HepG2 (cell line): Measurements from ENCODE around the gene CHDH. TPM values are rescaled to one million over a fixed set of nuclear protein-coding genes. Genes with fewer than 3 reads are reported as not detected.

ENCODE experiments used
- AKNA ChIP-seq: sonication (generic); formaldehyde crosslinking; IDR thresholded peaks from 2 replicates; pipeline ENCODE4 v1.4.0; 2020; ENCODE audit warnings: missing genetic modification reagents, borderline replicate concordance
- ARHGAP35 ChIP-seq: sonication (generic); formaldehyde crosslinking; IDR thresholded peaks from 2 replicates; pipeline ENCODE4 v1.9.0; 2022; ENCODE audit warnings: mild to moderate bottlenecking, inconsistent platforms, moderate library complexity, missing genetic modification reagents, borderline replicate concordance
- BATF2 ChIP-seq: sonication (generic); formaldehyde crosslinking; IDR thresholded peaks from 2 replicates; pipeline ENCODE4 v1.8.0; 2022; ENCODE audit warnings: mild to moderate bottlenecking, missing genetic modification reagents, moderate library complexity
- CAMTA2 ChIP-seq: sonication (generic); formaldehyde crosslinking; IDR thresholded peaks from 2 replicates; pipeline ENCODE4 v1.4.0; 2020; ENCODE audit warnings: mild to moderate bottlenecking, missing genetic modification reagents, borderline replicate concordance
- DNMT1 ChIP-seq: sonication (generic); formaldehyde crosslinking; IDR thresholded peaks from 2 replicates; pipeline ENCODE4 v1.5.1; 2020; ENCODE audit warnings: mild to moderate bottlenecking, missing genetic modification reagents
- HES4 ChIP-seq: sonication (generic); formaldehyde crosslinking; IDR thresholded peaks from 2 replicates; pipeline ENCODE4 v1.9.0; 2021; ENCODE audit warnings: mild to moderate bottlenecking, missing genetic modification reagents, borderline replicate concordance
- HMGA1 ChIP-seq: sonication (generic); formaldehyde crosslinking; conservative IDR thresholded peaks from 2 replicates; pipeline ENCODE4 v1.4.0; 2020; ENCODE audit warnings: missing genetic modification reagents
- HNF4G ChIP-seq, 2 experiments: sonication (generic) in 1 of 2; formaldehyde crosslinking in 1 of 2; IDR thresholded peaks; 2 replicates each; pipeline versions ENCODE4 v1.4.0 to v1.6.1; 2011 to 2020; ENCODE audit warnings: borderline replicate concordance in 2 of 2, low read depth in 2 of 2, mild to moderate bottlenecking in 2 of 2, low read length in 1 of 2, missing genetic modification reagents in 1 of 2, moderate library complexity in 1 of 2
- JUNB ChIP-seq: sonication (generic); formaldehyde crosslinking; IDR thresholded peaks from 2 replicates; pipeline ENCODE4 v1.8.0; 2022; ENCODE audit warnings: missing genetic modification reagents, mild to moderate bottlenecking, borderline replicate concordance
- KDM2A ChIP-seq: sonication (generic); formaldehyde crosslinking; IDR thresholded peaks from 2 replicates; pipeline ENCODE4 v1.4.0; 2020; ENCODE audit warnings: low read depth, missing genetic modification reagents, borderline replicate concordance
- MXD4 ChIP-seq: IDR thresholded peaks from 2 replicates; pipeline ENCODE4 v1.6.1; 2016; ENCODE audit warnings: mild to moderate bottlenecking, missing biosample characterization, missing genetic modification reagents
- PAWR ChIP-seq: sonication (generic); formaldehyde crosslinking; IDR thresholded peaks from 2 replicates; pipeline ENCODE4 v1.4.0; 2020; ENCODE audit warnings: missing genetic modification reagents, mild to moderate bottlenecking, borderline replicate concordance
- PCBP2 ChIP-seq: fragments of 200-400 bp; formaldehyde crosslinking; optimal IDR thresholded peaks from 2 replicates; pipeline ENCODE3; 2018; ENCODE audit warnings: low read length, low read depth; ENCODE audit not compliant: poor library complexity, severe bottlenecking
- PHB2 ChIP-seq: fragments of 450-650 bp; IDR thresholded peaks from 2 replicates; pipeline ENCODE4 v1.6.1; 2018; ENCODE audit not compliant: partially characterized antibody
- PLRG1 ChIP-seq: fragments of 450-650 bp; conservative IDR thresholded peaks from 2 replicates; pipeline ENCODE4 v1.6.1; 2016
- RARG ChIP-seq: sonication (generic); formaldehyde crosslinking; IDR thresholded peaks from 2 replicates; pipeline ENCODE4 v1.4.0; 2020; ENCODE audit warnings: low read depth, mild to moderate bottlenecking, missing genetic modification reagents
- RBAK ChIP-seq: sonication (generic); formaldehyde crosslinking; IDR thresholded peaks from 2 replicates; pipeline ENCODE4 v1.5.1; 2020; ENCODE audit warnings: mild to moderate bottlenecking, missing genetic modification reagents
- RELA ChIP-seq: sonication (generic); formaldehyde crosslinking; IDR thresholded peaks from 2 replicates; pipeline ENCODE4 v1.4.0; 2020; ENCODE audit warnings: missing genetic modification reagents
- ZNF468 ChIP-seq: sonication (generic); formaldehyde crosslinking; IDR thresholded peaks from 2 replicates; pipeline ENCODE4 v1.8.0; 2022; ENCODE audit warnings: mild to moderate bottlenecking, moderate library complexity, missing genetic modification reagents
- ZNF619 ChIP-seq: sonication (generic); formaldehyde crosslinking; IDR thresholded peaks from 2 replicates; pipeline ENCODE4 v1.4.0; 2020; ENCODE audit warnings: mild to moderate bottlenecking, missing genetic modification reagents
- ZNF75D ChIP-seq: sonication (generic); formaldehyde crosslinking; IDR thresholded peaks from 2 replicates; pipeline ENCODE4 v1.8.1; 2023; ENCODE audit warnings: missing genetic modification reagents, mild to moderate bottlenecking, borderline replicate concordance
- ZNF766 ChIP-seq: sonication (generic); formaldehyde crosslinking; IDR thresholded peaks from 2 replicates; pipeline ENCODE4 v1.5.0; 2020; ENCODE audit warnings: missing genetic modification reagents, borderline replicate concordance
- ZNF788 ChIP-seq: sonication (generic); formaldehyde crosslinking; IDR thresholded peaks from 2 replicates; pipeline ENCODE4 v1.5.0; 2020; ENCODE audit warnings: mild to moderate bottlenecking, missing genetic modification reagents, borderline replicate concordance
- polyA plus RNA-seq, 8 experiments: library from polyadenylated mRNA; depleted of rRNA in 3 of 8; stranded (reverse) in 7 of 8; unstranded in 1 of 8; fragments of >200 nt; fragmentation: Illumina TruSeq in 4 of 8; extraction: Trizol in 4 of 8; gene quantifications; 2 replicates each; pipeline versions ENCODE4 v1.2.1 to v1.2.3, GENCODE V29; 2011 to 2016; ENCODE audit warnings: low read depth in 4 of 8, missing spikeins in 1 of 8, mixed read lengths in 1 of 8; ENCODE audit not compliant: insufficient read depth in 1 of 8
- total RNA-seq, 5 experiments: library from RNA; depleted of rRNA; stranded (reverse); fragments of >200 nt; fragmentation: Illumina TruSeq; extraction: Trizol; gene quantifications; 2 replicates each; pipeline ENCODE4 v1.2.3, GENCODE V29; 2016; ENCODE audit warnings: low read depth in 1 of 5

The CHDH gene
- total and polyA plus RNA-seq, 2 of the 13 experiments (the other 11 are each of a cell fraction or from before 2014, with no cell fraction given) = 28.1 to 48.9 TPM

DNA sequence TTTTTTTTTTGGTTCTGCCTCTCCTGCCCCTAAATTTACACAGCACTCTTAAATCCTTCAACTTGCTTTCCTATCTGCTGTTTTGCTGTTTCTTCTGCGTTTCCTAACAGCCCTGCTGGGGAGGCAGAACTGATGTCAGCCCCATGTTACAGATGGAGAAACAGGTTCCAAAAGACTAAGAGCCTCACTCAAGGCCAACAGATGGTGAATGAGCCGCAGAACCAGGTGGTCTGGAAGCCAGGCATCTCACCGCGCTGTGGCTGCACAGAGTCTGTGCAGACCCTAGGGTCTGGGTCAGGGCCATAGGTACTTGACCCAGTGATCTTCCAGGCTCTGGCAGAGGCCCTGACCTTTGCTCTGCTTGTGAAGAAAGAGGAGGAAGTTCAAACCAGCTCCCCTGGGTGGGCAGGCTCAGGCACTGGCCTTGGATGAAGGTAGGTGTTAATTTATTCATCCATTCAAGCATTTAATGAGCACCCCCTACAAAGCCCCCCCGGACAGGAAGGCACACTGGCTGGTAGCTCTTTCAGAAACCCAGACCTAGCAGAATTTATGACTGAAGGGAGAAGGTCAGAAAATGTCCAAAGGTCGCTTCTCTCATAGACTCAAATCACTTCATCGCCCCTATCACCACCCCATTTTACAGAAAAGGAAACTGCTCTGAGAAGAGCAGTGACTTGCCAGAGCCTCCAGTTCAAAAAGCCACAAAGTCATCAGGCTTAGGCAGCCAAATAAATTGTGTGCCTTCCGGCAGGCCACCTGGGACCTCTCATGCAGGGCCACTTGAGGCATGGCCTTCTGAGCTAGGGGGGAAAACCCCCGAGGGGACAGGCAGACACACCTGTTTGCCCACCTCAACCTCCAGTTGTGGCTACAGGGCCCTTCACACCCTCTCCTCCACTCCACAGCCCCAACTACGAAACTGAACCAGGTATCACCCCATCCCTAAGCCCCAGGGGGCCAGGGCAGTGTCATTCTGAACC lies 2.7 kb downstream of the CHDH start (continued):
- TF ChIP-seq AKNA (CRISPR knock-in tag) (0 out of 2 replicates have a peak, but pooled peaks have one; percentile 9), BATF2 (CRISPR knock-in tag) (no peak), ZNF619 (CRISPR knock-in tag) (no peak; the same call in 1 of the 2 replicates), JUNB (CRISPR knock-in tag) (no peak), ZNF766 (CRISPR knock-in tag) (0 out of 2 replicates have a peak, but pooled peaks have one; percentile 19), PLRG1 (no peak), KDM2A (CRISPR knock-in tag) (peak; percentile 12; the same call in 1 of the 2 replicates), ZNF75D (CRISPR knock-in tag) (no peak), RBAK (CRISPR knock-in tag) (no peak), MXD4 (no peak), RARG (CRISPR knock-in tag) (no peak), HNF4G (IDR thresholded peaks at IDR 0.05; ENCODE audit: borderline replicate concordance, low read depth, low read length) (peak; percentile 88), HNF4G (CRISPR knock-in tag; IDR thresholded peaks at IDR 0.05; ENCODE audit: borderline replicate concordance, low read depth) (peak; percentile 56; the same call in 1 of the 2 replicates), PAWR (CRISPR knock-in tag) (no peak), PCBP2 (no peak), DNMT1 (CRISPR knock-in tag) (no peak), RELA (CRISPR knock-in tag) (no peak), ARHGAP35 (CRISPR knock-in tag) (no peak), PHB2 (no peak), CAMTA2 (CRISPR knock-in tag) (no peak), HMGA1 (CRISPR knock-in tag) (no peak), ZNF468 (CRISPR knock-in tag) (no peak), HES4 (CRISPR knock-in tag) (peak; percentile 70), ZNF788 (CRISPR knock-in tag) (no peak)
